HG03280 (cell line): Measurements from ENCODE around the gene LRRC61.

Experiments
- ATAC-seq: cut with Tn5 transposase; IDR thresholded peaks from one replicate; pipeline ENCODE4 v1.9.1; 2021; ENCODE audit warnings: mild to moderate bottlenecking, moderate library complexity; ENCODE audit not compliant: unreplicated experiment

LRRC61 gene

GRCh38 chr7:150368884-150369747, 46.0 kb downstream of the LRRC61 start:
- ATAC-seq: peak; percentile 36

GRCh38 chr7:150369748-150370501, 46.8 kb downstream of the LRRC61 start:
- no peak for ATAC-seq

- ATAC-seq: no peak
Measured at GRCh38 chr7:150370612-150371071, 47.5 kb downstream of the LRRC61 start.

GRCh38 chr7:150371131-150371995, 48.2 kb downstream of the LRRC61 start:
- ATAC-seq: no peak

- no peak for ATAC-seq
Measured at GRCh38 chr7:150371996-150372270, 48.8 kb downstream of the LRRC61 start.

GRCh38 chr7:150372271-150373048, 49.3 kb downstream of the LRRC61 start:
- no peak for ATAC-seq

GRCh38 chr7:150373049-150373801, 50.1 kb downstream of the LRRC61 start:
- ATAC-seq: no peak

GRCh38 chr7:150374026-150374425, 50.9 kb downstream of the LRRC61 start:
- ATAC-seq: no peak

- no peak for ATAC-seq
Measured at GRCh38 chr7:150374472-150374871, 51.3 kb downstream of the LRRC61 start.

GRCh38 chr7:150375662-150376521, 52.7 kb downstream of the LRRC61 start:
- ATAC-seq: no peak

- no peak for ATAC-seq
Measured at GRCh38 chr7:150376560-150376959, 53.4 kb downstream of the LRRC61 start.

- no peak for ATAC-seq
Measured at GRCh38 chr7:150377196-150377595, 54.0 kb downstream of the LRRC61 start.

GRCh38 chr7:150377635-150378034, 54.5 kb downstream of the LRRC61 start:
- ATAC-seq: no peak

GRCh38 chr7:150378115-150378852, 55.1 kb downstream of the LRRC61 start:
- ATAC-seq: no peak

- peak; percentile 89 for ATAC-seq
Measured at GRCh38 chr7:150378853-150379440, 55.8 kb downstream of the LRRC61 start, which contains the start of gene ZNF775. Gene ZNF775, plus strand, starts transcription at chr7:150379330. Its CDS starts 9,141 bp downstream, at chr7:150388471.

- ATAC-seq: peak; percentile 6
Measured at GRCh38 chr7:150379441-150380379, 56.6 kb downstream of the LRRC61 start.
